Measurements from ENCODE around the gene ECI1. TPM values are rescaled to one million over a fixed set of nuclear protein-coding genes. Genes with fewer than 3 reads are reported as not detected.
A peak's percentile ranks its signal among the peaks of the same experiment; 100 is the strongest.
"Not testable (repeated sequence)": the region's sequence is repeated elsewhere in the genome, so short reads cannot be mapped to it uniquely, and the experiment has no call there.

ECI1 gene
- total RNA-seq, 1 donor from 2014 or later: 39.7 TPM

DNA sequence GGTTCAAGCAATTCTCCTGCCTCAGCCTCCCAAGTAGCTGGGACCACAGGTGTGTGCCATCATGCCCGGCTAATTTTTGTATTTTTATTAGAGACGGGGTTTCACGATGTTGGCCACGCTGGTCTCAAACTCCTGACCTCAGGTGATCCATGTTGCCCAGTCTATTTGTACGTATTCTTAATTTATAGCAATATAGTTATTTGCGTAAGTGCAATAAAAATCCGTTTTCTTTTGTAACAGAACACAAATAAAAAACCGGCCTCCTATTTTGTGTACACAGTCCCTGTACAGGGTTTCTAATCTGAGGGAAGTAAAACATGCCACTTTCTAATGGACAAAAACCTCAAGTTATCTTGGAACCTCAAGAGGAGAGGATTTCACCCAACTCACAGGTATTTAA lies 8.9 kb upstream of the ECI1 start:
- Histone ChIP-seq H3K9me3 (ENCODE audit: low read depth) (no peaks in the 10 kb centered on the region), H3K36me3 (peaks cover 23% of the 10 kb centered on the region), H3K4me3 (no peak overlapping the region), H3F3A (ENCODE audit: low read depth) (peaks cover 25% of the 10 kb centered on the region), H3K9ac (no peak overlapping the region), H3K27ac (no peak overlapping the region), H3K79me2 (ENCODE audit: low read depth) (peaks cover 89% of the 10 kb centered on the region), H3K4me1 (no peaks in the 10 kb centered on the region), H2AFZ (replicated peaks) (no peak overlapping the region), H3K27me3 (no peaks in the 10 kb centered on the region), H3K4me2 (no peak overlapping the region), H4K20me1 (ENCODE audit: low read depth) (peaks cover 78% of the 10 kb centered on the region)
- Mint-ChIP-seq H3K4me1 (peaks cover 7% of the 10 kb centered on the region), H3K4me3 (no peak overlapping the region), H3K36me3 (peaks cover 44% of the 10 kb centered on the region), H3K27ac (no peak overlapping the region), H3K27me3 (ENCODE audit: insufficient read depth, low read depth) (peaks cover 8% of the 10 kb centered on the region), H3K9me3 (no peaks in the 10 kb centered on the region)
- no peak for DNase-seq (ENCODE audit: low spot score)
- TF ChIP-seq EZH2phosphoT487 (IDR thresholded peaks at IDR 0.05) (no peak), EZH2 (IDR thresholded peaks at IDR 0.05) (no peak)
- TF ChIP-seq, protein P1, sequence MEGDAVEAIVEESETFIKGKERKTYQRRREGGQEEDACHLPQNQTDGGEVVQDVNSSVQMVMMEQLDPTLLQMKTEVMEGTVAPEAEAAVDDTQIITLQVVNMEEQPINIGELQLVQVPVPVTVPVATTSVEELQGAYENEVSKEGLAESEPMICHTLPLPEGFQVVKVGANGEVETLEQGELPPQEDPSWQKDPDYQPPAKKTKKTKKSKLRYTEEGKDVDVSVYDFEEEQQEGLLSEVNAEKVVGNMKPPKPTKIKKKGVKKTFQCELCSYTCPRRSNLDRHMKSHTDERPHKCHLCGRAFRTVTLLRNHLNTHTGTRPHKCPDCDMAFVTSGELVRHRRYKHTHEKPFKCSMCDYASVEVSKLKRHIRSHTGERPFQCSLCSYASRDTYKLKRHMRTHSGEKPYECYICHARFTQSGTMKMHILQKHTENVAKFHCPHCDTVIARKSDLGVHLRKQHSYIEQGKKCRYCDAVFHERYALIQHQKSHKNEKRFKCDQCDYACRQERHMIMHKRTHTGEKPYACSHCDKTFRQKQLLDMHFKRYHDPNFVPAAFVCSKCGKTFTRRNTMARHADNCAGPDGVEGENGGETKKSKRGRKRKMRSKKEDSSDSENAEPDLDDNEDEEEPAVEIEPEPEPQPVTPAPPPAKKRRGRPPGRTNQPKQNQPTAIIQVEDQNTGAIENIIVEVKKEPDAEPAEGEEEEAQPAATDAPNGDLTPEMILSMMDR (IDR thresholded peaks at IDR 0.05): no peak

DNA sequence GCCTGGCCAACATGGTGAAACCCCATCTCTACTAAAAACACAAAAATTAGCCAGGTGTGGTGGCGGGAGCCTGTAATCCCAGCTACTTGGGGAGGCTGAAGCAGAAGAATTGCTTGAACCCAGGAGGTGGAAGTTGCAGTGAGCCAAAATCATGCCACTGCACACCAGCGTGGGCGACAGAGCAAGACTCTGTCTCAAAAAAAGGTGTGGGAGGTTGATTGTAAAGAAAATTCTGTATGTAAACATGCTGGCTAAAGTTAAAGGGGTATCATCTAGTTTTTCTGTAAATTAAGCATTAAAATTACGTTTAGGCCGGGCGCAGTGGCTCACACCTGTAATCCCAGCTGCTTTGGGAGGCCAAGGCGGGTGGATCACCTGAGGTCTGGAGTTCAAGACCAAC lies 7.1 kb upstream of the ECI1 start:
- H3K4me1 Mint-ChIP-seq; H3K9me3 Mint-ChIP-seq; H3K4me2 ChIP-seq; H3K4me3 ChIP-seq; H3K27me3 Mint-ChIP-seq (ENCODE audit: insufficient read depth, low read depth); H3K27ac Mint-ChIP-seq; H3K4me1 ChIP-seq; H3K9ac ChIP-seq; DNase-seq (ENCODE audit: low spot score); H3K27ac ChIP-seq; H3K27me3 ChIP-seq; H3K9me3 ChIP-seq (ENCODE audit: low read depth); H2AFZ ChIP-seq (replicated peaks); H3K4me3 Mint-ChIP-seq: not testable (repeated sequence)
- Histone ChIP-seq H4K20me1 (ENCODE audit: low read depth) (peaks cover 72% of the 10 kb centered on the region), H3F3A (ENCODE audit: low read depth) (peaks cover 39% of the 10 kb centered on the region), H3K36me3 (peaks cover 23% of the 10 kb centered on the region), H3K79me2 (ENCODE audit: low read depth) (peaks cover 72% of the 10 kb centered on the region)
- H3K36me3 Mint-ChIP-seq: peaks cover 42% of the 10 kb centered on the region

DNA sequence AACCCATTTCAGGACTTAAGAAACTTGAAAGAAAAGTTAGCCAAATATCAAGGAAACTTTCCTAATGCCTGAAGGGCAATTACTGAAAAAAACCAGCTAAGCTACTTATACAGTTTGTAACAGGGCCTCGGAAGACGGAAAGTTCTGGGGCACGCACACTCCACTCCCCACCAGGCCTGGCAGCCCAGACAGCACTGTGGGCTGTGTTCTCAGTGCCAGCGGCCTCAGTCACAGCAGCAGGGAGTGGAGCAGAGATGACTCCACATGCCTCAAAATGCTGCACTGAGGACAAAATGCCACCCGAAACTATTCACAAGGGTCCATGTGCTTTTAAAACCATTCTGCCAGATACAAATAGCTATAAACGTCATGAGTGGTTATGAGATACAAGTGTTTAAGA lies 6.3 kb upstream of the ECI1 start:
- Histone ChIP-seq H3K27me3 (no peaks in the 10 kb centered on the region), H3K27ac (no peak overlapping the region), H3K4me2 (no peak overlapping the region), H3F3A (ENCODE audit: low read depth) (peaks cover 47% of the 10 kb centered on the region), H3K9ac (no peak overlapping the region), H4K20me1 (ENCODE audit: low read depth) (peaks cover 67% of the 10 kb centered on the region), H3K4me1 (no peaks in the 10 kb centered on the region), H3K79me2 (ENCODE audit: low read depth) (peaks cover 64% of the 10 kb centered on the region), H3K36me3 (peaks cover 23% of the 10 kb centered on the region), H3K4me3 (no peak overlapping the region), H3K9me3 (ENCODE audit: low read depth) (no peaks in the 10 kb centered on the region), H2AFZ (replicated peaks) (no peak overlapping the region)
- H3K27ac Mint-ChIP-seq: no peak overlapping the region
- no peaks in the 10 kb centered on the region for H3K9me3 Mint-ChIP-seq
- no peak overlapping the region for H3K4me3 Mint-ChIP-seq
- H3K4me1 Mint-ChIP-seq: no peaks in the 10 kb centered on the region
- TF ChIP-seq, protein P1 (IDR thresholded peaks at IDR 0.05): no peak
- TF ChIP-seq EZH2 (IDR thresholded peaks at IDR 0.05) (no peak), EZH2phosphoT487 (IDR thresholded peaks at IDR 0.05) (no peak)
- peaks cover 47% of the 10 kb centered on the region for H3K36me3 Mint-ChIP-seq
- DNase-seq (ENCODE audit: low spot score): no peak
- peaks cover 8% of the 10 kb centered on the region for H3K27me3 Mint-ChIP-seq (ENCODE audit: insufficient read depth, low read depth)

DNA sequence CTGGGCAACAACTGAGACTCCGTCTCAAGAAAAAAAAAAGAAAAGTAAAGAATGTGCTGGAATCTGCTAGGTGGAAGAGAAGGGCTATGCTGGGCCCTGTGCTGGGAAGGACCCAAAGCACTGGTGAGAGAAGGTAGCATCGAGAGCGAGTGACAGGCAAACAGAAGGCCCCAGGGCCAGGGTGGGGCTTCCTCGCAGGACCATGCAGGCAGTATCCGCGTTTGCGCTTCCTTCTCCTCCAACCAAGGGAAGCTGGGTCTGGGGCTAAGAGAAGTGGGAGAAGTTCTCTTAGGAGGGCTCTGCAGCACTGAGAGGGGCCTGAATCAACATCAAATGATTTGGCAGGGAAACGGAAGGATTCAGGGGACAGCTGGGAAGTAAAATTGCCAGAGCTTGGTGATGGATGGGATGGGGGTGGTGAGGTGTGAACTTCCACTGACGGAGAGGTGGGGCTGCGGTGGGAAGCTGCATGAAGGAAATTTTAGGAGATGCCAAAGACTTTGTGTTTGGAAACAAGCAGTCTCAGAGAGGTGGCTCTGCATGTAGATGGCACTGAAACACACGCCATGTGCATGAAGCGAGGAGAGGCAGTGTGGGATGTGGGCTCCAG lies 5.2 kb upstream of the ECI1 start:
- Histone ChIP-seq H4K20me1 (ENCODE audit: low read depth) (peaks cover 67% of the 10 kb centered on the region), H3K27me3 (no peaks in the 10 kb centered on the region), H3K4me3 (no peak overlapping the region), H3F3A (ENCODE audit: low read depth) (peaks cover 55% of the 10 kb centered on the region), H3K79me2 (ENCODE audit: low read depth) (peaks cover 53% of the 10 kb centered on the region), H3K4me1 (peaks cover 3% of the 10 kb centered on the region), H3K36me3 (peaks cover 22% of the 10 kb centered on the region), H3K27ac (no peak overlapping the region), H3K9ac (no peak overlapping the region), H3K4me2 (no peak overlapping the region), H3K9me3 (ENCODE audit: low read depth) (no peaks in the 10 kb centered on the region), H2AFZ (replicated peaks) (no peak overlapping the region)
- Mint-ChIP-seq H3K36me3 (peaks cover 39% of the 10 kb centered on the region), H3K9me3 (no peaks in the 10 kb centered on the region), H3K4me1 (peaks cover 4% of the 10 kb centered on the region), H3K27ac (no peak overlapping the region), H3K4me3 (peak overlapping the region; percentile 33), H3K27me3 (ENCODE audit: insufficient read depth, low read depth) (peaks cover 8% of the 10 kb centered on the region)
- no peak for DNase-seq (ENCODE audit: low spot score)
- no peak for TF ChIP-seq EZH2phosphoT487 (IDR thresholded peaks at IDR 0.05)
- TF ChIP-seq, protein P1 (IDR thresholded peaks at IDR 0.05): no peak
- TF ChIP-seq EZH2 (IDR thresholded peaks at IDR 0.05): no peak

Measured in neural progenitor cell (in vitro differentiated cells).